Measurements from ENCODE around the gene PITPNM2. TPM values are rescaled to one million over a fixed set of nuclear protein-coding genes. Genes with fewer than 3 reads are reported as not detected.
A peak's percentile ranks its signal among the peaks of the same experiment; 100 is the strongest.

The PITPNM2 gene
- total RNA-seq, 2 donors from 2014 or later: 7.9 to 14.3 TPM

DNA sequence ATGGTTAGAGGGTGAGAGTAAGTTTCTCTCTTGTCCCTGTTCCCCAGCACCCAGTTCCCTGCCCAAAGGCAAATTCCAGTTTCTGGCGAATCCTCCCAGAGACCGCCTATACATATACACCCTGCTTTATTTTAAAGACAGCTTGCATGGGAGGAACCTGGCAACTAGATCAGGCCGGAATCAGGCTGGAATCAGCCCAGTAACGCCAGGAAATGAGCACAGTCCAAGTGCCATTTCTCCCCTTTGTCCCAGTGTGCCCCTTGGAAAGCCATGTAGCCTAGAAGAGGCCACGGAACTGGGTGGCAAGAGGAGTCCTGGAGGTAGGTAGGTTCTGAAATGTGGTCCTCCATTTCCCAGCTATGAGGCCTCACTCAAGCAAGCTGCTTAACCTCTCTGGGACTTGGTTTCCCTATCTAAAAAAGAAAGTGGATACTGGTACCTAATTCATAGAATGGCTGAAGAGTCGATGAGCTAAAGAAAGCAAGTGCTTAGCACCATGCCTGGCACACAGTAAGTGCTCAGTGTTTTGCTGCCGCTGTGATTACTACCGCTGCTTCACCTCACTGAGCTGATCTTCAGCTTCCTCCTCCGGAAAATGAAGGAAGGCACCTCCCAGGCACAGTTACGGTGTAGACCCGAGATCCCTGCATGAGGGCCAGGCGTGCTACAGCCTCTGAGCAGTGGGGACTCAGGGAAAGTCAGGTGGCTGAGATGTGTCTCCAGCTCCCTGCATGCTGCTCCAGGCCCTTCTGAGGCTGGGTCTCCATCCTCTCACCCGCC is 36.4 kb downstream of the PITPNM2 start:
- no peaks in the 10 kb centered on the region for H3K36me3 ChIP-seq
- H3K4me1 ChIP-seq (ENCODE audit: control insufficient read depth in 1 of 2, low read depth in 2 of 2): peaks cover 21 to 50% of the 10 kb centered on the region in 2 donors
- H3K9me3 ChIP-seq: no peaks in the 10 kb centered on the region
- no peak for ATAC-seq (ENCODE audit: insufficient number of reproducible peaks, low FRiP score, low read depth)
- no peak for TF ChIP-seq CTCF (IDR thresholded peaks at IDR 0.05)
- H3K27ac ChIP-seq: peak overlapping the region; percentile 73 to 74
- no peak overlapping the region for H3K4me3 ChIP-seq
- DNase-seq (ENCODE audit: low spot score): no peak
- no peaks in the 10 kb centered on the region for H3K27me3 ChIP-seq (replicated peaks; ENCODE audit: insufficient read depth)

DNA sequence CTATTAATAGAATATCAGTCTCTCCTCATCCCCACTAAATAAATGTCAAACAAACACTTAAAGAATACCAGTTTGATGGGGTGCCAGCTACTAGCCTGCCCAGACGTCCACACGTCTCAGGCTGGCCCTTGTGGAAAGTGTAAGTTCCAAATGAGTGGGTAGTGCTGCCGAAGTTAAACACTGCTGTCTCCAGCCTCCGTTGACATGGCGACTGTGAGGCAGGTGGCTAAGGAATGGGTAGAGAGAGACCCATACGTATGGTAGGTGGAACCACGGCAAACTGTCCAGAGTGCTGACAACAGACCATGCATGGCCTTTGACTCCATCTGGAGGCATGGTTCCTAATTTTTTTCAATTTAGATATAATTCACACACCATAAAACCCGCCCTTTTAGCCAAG is 37.9 kb downstream of the PITPNM2 start:
- DNase-seq (ENCODE audit: low spot score): no peak
- Histone ChIP-seq H3K27me3 (replicated peaks; ENCODE audit: insufficient read depth) (no peaks in the 10 kb centered on the region), H3K4me3 (no peak overlapping the region), H3K4me1 (ENCODE audit: control insufficient read depth in 1 of 2, low read depth in 2 of 2) (peaks cover 28 to 65% of the 10 kb centered on the region in 2 donors), H3K9me3 (no peaks in the 10 kb centered on the region), H3K36me3 (no peaks in the 10 kb centered on the region), H3K27ac (no peak overlapping the region)
- ATAC-seq (ENCODE audit: insufficient number of reproducible peaks, low FRiP score, low read depth): no peak
- no peak for TF ChIP-seq CTCF (IDR thresholded peaks at IDR 0.05)

GRCh38 chr12:123111498-123112165 is 39.3 kb downstream of the PITPNM2 start:
- Histone ChIP-seq H3K4me3 (no peak overlapping the region), H3K27me3 (replicated peaks; ENCODE audit: insufficient read depth) (no peaks in the 10 kb centered on the region), H3K36me3 (no peaks in the 10 kb centered on the region), H3K27ac (no peak overlapping the region), H3K4me1 (ENCODE audit: control insufficient read depth in 1 of 2, low read depth in 2 of 2) (peaks cover 33 to 75% of the 10 kb centered on the region in 2 donors), H3K9me3 (no peaks in the 10 kb centered on the region)
- DNase-seq (ENCODE audit: low spot score) (no peak), ATAC-seq (ENCODE audit: insufficient number of reproducible peaks, low FRiP score, low read depth) (no peak)
- TF ChIP-seq CTCF (IDR thresholded peaks at IDR 0.05): no peak

GRCh38 chr12:123109319-123109772 is 41.5 kb downstream of the PITPNM2 start:
- H3K4me1 ChIP-seq (ENCODE audit: control insufficient read depth in 1 of 2, low read depth in 2 of 2): peaks cover 16 to 55% of the 10 kb centered on the region in 2 donors
- DNase-seq (ENCODE audit: low spot score) (no peak), ATAC-seq (ENCODE audit: insufficient number of reproducible peaks, low FRiP score, low read depth) (no peak)
- no peaks in the 10 kb centered on the region for H3K36me3 ChIP-seq
- peak overlapping the region; percentile 12 for H3K4me3 ChIP-seq
- H3K9me3 ChIP-seq: no peaks in the 10 kb centered on the region
- peak overlapping the region; percentile 36 to 53 for H3K27ac ChIP-seq
- no peaks in the 10 kb centered on the region for H3K27me3 ChIP-seq (replicated peaks; ENCODE audit: insufficient read depth)
- TF ChIP-seq CTCF (IDR thresholded peaks at IDR 0.05): no peak

GRCh38 chr12:123108682-123109066 is 42.2 kb downstream of the PITPNM2 start:
- DNase-seq (ENCODE audit: low spot score) (no peak), ATAC-seq (ENCODE audit: insufficient number of reproducible peaks, low FRiP score, low read depth) (no peak)
- Histone ChIP-seq H3K4me3 (no peak overlapping the region), H3K36me3 (no peaks in the 10 kb centered on the region), H3K4me1 (ENCODE audit: control insufficient read depth in 1 of 2, low read depth in 2 of 2) (peaks cover 16 to 52% of the 10 kb centered on the region in 2 donors), H3K27me3 (replicated peaks; ENCODE audit: insufficient read depth) (no peaks in the 10 kb centered on the region), H3K9me3 (no peaks in the 10 kb centered on the region), H3K27ac (peak overlapping the region; percentile 36 to 53)
- TF ChIP-seq CTCF (IDR thresholded peaks at IDR 0.05): no peak
